Astrocyte (in vitro differentiated cells and primary cell): ENCODE results near the gene ALK. TPM values are rescaled to one million over a fixed set of nuclear protein-coding genes. Genes with fewer than 3 reads are reported as not detected.
A peak's percentile ranks its signal among the peaks of the same experiment; 100 is the strongest.

Experiments used
- DNase-seq: peaks from one replicate; pipeline ENCODE4 v3.0.0-alpha.2; 2010; ENCODE audit warnings: low read depth
- FAIRE-seq: peaks from 2 replicates; lab custom pipeline; 2011; peaks lifted over from hg19 to GRCh38; lab: Jason Lieb, UNC
- H2AFZ ChIP-seq: 2 replicates; pipeline ENCODE4 v1.6.0; 2012; ENCODE audit warnings: low read depth, low read length, inconsistent platforms
- H3K27ac ChIP-seq: 2 replicates; pipeline ENCODE4 v1.5.1; 2011; ENCODE audit warnings: low read depth, low read length, inconsistent platforms
- H3K27me3 ChIP-seq: 2 replicates; pipeline ENCODE4 v1.6.0; 2011; ENCODE audit warnings: low read length, inconsistent platforms; ENCODE audit not compliant: insufficient read depth
- H3K36me3 ChIP-seq: 2 replicates; pipeline ENCODE4 v1.5.1; 2011; ENCODE audit warnings: low read length, inconsistent platforms; ENCODE audit not compliant: insufficient read depth
- H3K4me1 ChIP-seq: 2 replicates; pipeline ENCODE4 v1.5.1; 2011; ENCODE audit warnings: low read length, inconsistent platforms; ENCODE audit not compliant: insufficient read depth
- H3K4me2 ChIP-seq: 2 replicates; pipeline ENCODE4 v1.6.0; 2012; ENCODE audit warnings: low read length, inconsistent platforms
- H3K4me3 ChIP-seq: 2 replicates; pipeline ENCODE4 v1.5.1; 2011; ENCODE audit warnings: low read depth, mild to moderate bottlenecking, low read length, inconsistent platforms; ENCODE audit not compliant: insufficient read depth
- H3K79me2 ChIP-seq: 2 replicates; pipeline ENCODE4 v1.6.0; 2012; ENCODE audit warnings: mild to moderate bottlenecking, low read length, inconsistent platforms; ENCODE audit not compliant: insufficient read depth
- H3K9ac ChIP-seq: 2 replicates; pipeline ENCODE4 v1.6.0; 2012; ENCODE audit warnings: mild to moderate bottlenecking, low read length, inconsistent platforms
- H3K9me3 ChIP-seq: 2 replicates; pipeline ENCODE4 v1.5.1; 2012; ENCODE audit warnings: low read depth, mild to moderate bottlenecking, low read length, inconsistent platforms; ENCODE audit not compliant: insufficient read depth
- H4K20me1 ChIP-seq: 2 replicates; pipeline ENCODE4 v1.6.0; 2012; ENCODE audit warnings: low read length, inconsistent platforms; ENCODE audit not compliant: insufficient read depth
- H3K27ac Mint-ChIP-seq: one replicate; pipeline ENCODE4 v1.8.0; 2021; ENCODE audit warnings: mild to moderate bottlenecking, mixed read lengths; ENCODE audit not compliant: unreplicated experiment
- H3K27me3 Mint-ChIP-seq: one replicate; pipeline ENCODE4 v1.8.0; 2021; ENCODE audit warnings: low read depth, mixed read lengths; ENCODE audit not compliant: unreplicated experiment
- H3K36me3 Mint-ChIP-seq: one replicate; pipeline ENCODE4 v1.8.0; 2021; ENCODE audit warnings: low read depth, mixed read lengths; ENCODE audit not compliant: unreplicated experiment
- H3K4me1 Mint-ChIP-seq: one replicate; pipeline ENCODE4 v1.8.0; 2021; ENCODE audit warnings: low read depth, mixed read lengths; ENCODE audit not compliant: unreplicated experiment
- H3K4me3 Mint-ChIP-seq: one replicate; pipeline ENCODE4 v1.8.0; 2021; ENCODE audit warnings: mild to moderate bottlenecking, moderate library complexity, mixed read lengths; ENCODE audit not compliant: unreplicated experiment
- H3K9me3 Mint-ChIP-seq: one replicate; pipeline ENCODE4 v1.8.0; 2021; ENCODE audit warnings: mild to moderate bottlenecking, mixed read lengths; ENCODE audit not compliant: unreplicated experiment
- CTCF ChIP-seq: IDR thresholded peaks from 2 replicates; pipeline ENCODE4 v1.5.1; 2011; ENCODE audit warnings: low read depth, mild to moderate bottlenecking, inconsistent platforms, low read length, moderate library complexity; ENCODE audit not compliant: insufficient read depth
- EZH2 ChIP-seq: IDR thresholded peaks from 2 replicates; pipeline ENCODE4 v1.6.1; 2012; ENCODE audit warnings: mild to moderate bottlenecking, low read length, inconsistent platforms; ENCODE audit not compliant: insufficient read depth
- total RNA-seq: library from RNA; stranded (reverse); gene quantifications from 2 replicates; pipeline ENCODE4 v1.2.1, GENCODE V29; 2021

ALK gene
- total RNA-seq, 1 donor from 2014 or later, result 0.16 TPM

GRCh38 chr2:29530281-29530680 lies 391.1 kb downstream of the ALK start:
- H3K36me3 Mint-ChIP-seq, result no peaks in the 10 kb centered on the region

DNA sequence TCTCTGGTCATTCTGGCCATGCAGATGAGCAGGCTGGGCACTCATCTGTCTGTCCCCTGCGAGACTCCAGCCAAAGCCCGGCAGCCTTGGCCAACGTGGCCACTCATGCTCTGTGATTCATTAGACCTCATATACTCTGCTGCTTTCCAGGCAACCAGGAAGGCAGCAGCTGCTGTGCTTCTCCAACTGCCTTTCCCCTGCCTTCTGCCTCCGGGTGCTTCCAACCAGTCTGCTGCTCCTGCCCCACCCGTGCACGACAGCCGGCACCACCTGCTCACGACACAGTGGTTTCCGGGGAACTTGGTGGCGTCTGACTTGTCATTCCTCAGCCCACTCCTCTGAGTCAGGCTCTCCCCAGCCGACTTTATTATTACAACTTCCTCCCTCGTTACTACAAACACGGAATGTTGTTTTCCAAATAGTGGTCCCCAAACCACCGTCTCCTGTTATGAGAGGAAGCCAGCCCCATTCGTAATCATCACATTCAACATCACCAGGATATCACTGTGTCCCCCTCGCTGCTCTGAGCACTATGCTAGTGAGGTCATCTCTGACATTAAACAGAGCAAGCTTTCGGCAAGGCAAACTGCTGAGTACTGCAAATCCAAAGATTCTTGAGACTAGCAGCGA lies 392.4 kb downstream of the ALK start:
- Histone ChIP-seq H3K27ac (peak overlapping the region; percentile 9), H4K20me1 (no peaks in the 10 kb centered on the region), H3K9me3 (no peaks in the 10 kb centered on the region), H3K9ac (peak overlapping the region; percentile 42), H3K4me1 (peaks cover 16% of the 10 kb centered on the region), H3K36me3 (no peaks in the 10 kb centered on the region), H3K79me2 (no peaks in the 10 kb centered on the region), H2AFZ (peak overlapping the region; percentile 64), H3K27me3 (peaks cover 3% of the 10 kb centered on the region), H3K4me2 (peak overlapping the region; percentile 76), H3K4me3 (peak overlapping the region; percentile 27)
- TF ChIP-seq EZH2 (no peak), CTCF (no peak)
- no peaks in the 10 kb centered on the region for H3K36me3 Mint-ChIP-seq
- DNase-seq, result peak; percentile 73
- peak overlapping the region; percentile 43 for H3K4me3 Mint-ChIP-seq
- H3K4me1 Mint-ChIP-seq, result peaks cover 20% of the 10 kb centered on the region
- peak overlapping the region; percentile 80 for H3K27ac Mint-ChIP-seq
- peaks cover 11% of the 10 kb centered on the region for H3K27me3 Mint-ChIP-seq
- H3K9me3 Mint-ChIP-seq, result peaks cover 4% of the 10 kb centered on the region
- FAIRE-seq, result peak; percentile 56

More at GRCh38 chr2:29530281-29530680, 391.1 kb downstream of the ALK start:
- DNase-seq (peak; percentile 21), FAIRE-seq (no peak)
- no peak overlapping the region for H3K4me2 ChIP-seq
- H2AFZ ChIP-seq, result no peak overlapping the region
- Mint-ChIP-seq H3K4me3 (no peak overlapping the region), H3K27ac (no peak overlapping the region), H3K4me1 (peaks cover 20% of the 10 kb centered on the region), H3K27me3 (peaks cover 16% of the 10 kb centered on the region), H3K9me3 (peaks cover 4% of the 10 kb centered on the region)
- H3K79me2 ChIP-seq, result no peaks in the 10 kb centered on the region
- no peak overlapping the region for H3K4me3 ChIP-seq
- H3K9ac ChIP-seq, result no peak overlapping the region
- TF ChIP-seq EZH2, result no peak
- no peak for TF ChIP-seq CTCF
- no peaks in the 10 kb centered on the region for H3K9me3 ChIP-seq
- H3K36me3 ChIP-seq, result no peaks in the 10 kb centered on the region
- H3K27me3 ChIP-seq, result peaks cover 5% of the 10 kb centered on the region
- H3K27ac ChIP-seq, result no peak overlapping the region
- H3K4me1 ChIP-seq, result peaks cover 16% of the 10 kb centered on the region
- no peaks in the 10 kb centered on the region for H4K20me1 ChIP-seq

DNA sequence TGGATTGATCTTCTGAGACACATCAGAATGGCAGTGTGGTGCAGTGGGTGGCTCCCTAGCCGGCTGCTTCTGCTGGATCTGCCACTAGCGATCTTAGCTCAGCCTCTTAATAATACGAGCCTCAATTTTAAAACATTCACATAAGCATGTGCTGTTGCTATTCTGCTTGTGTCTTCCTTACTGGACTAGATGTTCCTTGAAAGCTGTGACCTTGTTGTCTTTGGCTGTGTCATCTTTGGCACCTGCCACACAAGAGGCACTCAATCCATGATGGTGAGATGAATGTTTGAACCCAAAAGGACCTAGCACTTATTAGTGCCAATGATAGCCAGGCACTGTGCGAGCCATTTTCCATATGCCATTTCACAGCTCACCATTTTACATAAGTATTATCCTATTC lies 393.0 kb downstream of the ALK start:
- Mint-ChIP-seq H3K36me3 (no peaks in the 10 kb centered on the region), H3K4me1 (peaks cover 22% of the 10 kb centered on the region), H3K27ac (no peak overlapping the region), H3K27me3 (peaks cover 6% of the 10 kb centered on the region), H3K4me3 (no peak overlapping the region), H3K9me3 (peaks cover 4% of the 10 kb centered on the region)
- no peak for DNase-seq
- Histone ChIP-seq H3K36me3 (no peaks in the 10 kb centered on the region), H3K4me3 (no peak overlapping the region), H3K9ac (peak overlapping the region; percentile 42), H3K9me3 (no peaks in the 10 kb centered on the region), H3K79me2 (no peaks in the 10 kb centered on the region), H3K27me3 (no peaks in the 10 kb centered on the region), H2AFZ (no peak overlapping the region), H3K4me1 (peaks cover 17% of the 10 kb centered on the region), H3K27ac (peak overlapping the region; percentile 9), H4K20me1 (no peaks in the 10 kb centered on the region), H3K4me2 (peak overlapping the region; percentile 76)
- TF ChIP-seq EZH2, result no peak
- no peak for TF ChIP-seq CTCF
- no peak for FAIRE-seq
